Lower leg skin (tissue), 4 donors: ENCODE results near the gene INTS7. TPM values are rescaled to one million over a fixed set of nuclear protein-coding genes. Genes with fewer than 3 reads are reported as not detected.

Experiments
- DNase-seq, 2 donors: peaks; one replicate each; pipeline ENCODE4 v3.0.0-alpha.2; 2019; ENCODE audit warnings: low spot score in 2 of 2
- H3K4me3 ChIP-seq: fragments of 200-600 bp; sonication (generic); 2 replicates; pipeline ENCODE4 v1.5.1; 2017; ENCODE audit warnings: mild to moderate bottlenecking, low read depth; ENCODE audit not compliant: poor library complexity, severe bottlenecking
- CTCF ChIP-seq, 3 donors: fragments of 450-650 bp; IDR thresholded peaks; one replicate each; pipeline ENCODE4 v1.5.1; 2016; ENCODE audit warnings: antibody characterized with exemption in 3 of 3, mild to moderate bottlenecking in 3 of 3, moderate library complexity in 2 of 3
- POLR2A ChIP-seq, 2 donors: fragments of 450-650 bp; IDR thresholded peaks; one replicate each; pipeline ENCODE4 v1.6.1; 2016 to 2017; ENCODE audit warnings: antibody characterized with exemption in 2 of 2, mild to moderate bottlenecking in 1 of 2, moderate library complexity in 1 of 2
- WGBS, 2 donors: methylation state at CpG; one replicate each; pipeline ENCODE4 v1.1.5; 2018; 5-methylcytosine and 5-hydroxymethylcytosine counted together
- intact Hi-C: fragments of 100-400 bp; cut with DNase I; formaldehyde crosslinking; loops from one replicate; pipeline ENCODE4 v1.15.0; 2023; ENCODE audit warnings: low total_unique reads
- total RNA-seq, 4 donors: library from RNA; depleted of rRNA; stranded (reverse); fragments of >200 nt; gene quantifications; one replicate each; pipeline ENCODE4 v1.1.0, GENCODE V29; 2016

Gene INTS7
- total RNA-seq, 4 donors from 2014 or later: 8.5 to 15.5 (median 11.0) TPM

- H3K4me3 ChIP-seq: no peak overlapping the region
- 95 to 96% methylated on average over 2 of the region's 2 CpGs for WGBS, 2 donors
- intact Hi-C loops: no loop called here
- TF ChIP-seq POLR2A (IDR thresholded peaks at IDR 0.05): no peak
- no peak for TF ChIP-seq CTCF (IDR thresholded peaks at IDR 0.05)
- no peak for DNase-seq
These were observed 83.1 kb downstream of the INTS7 start for GRCh38 chr1:211952299-211952698.

GRCh38 chr1:211951856-211952255 lies 83.5 kb downstream of the INTS7 start:
- no peak overlapping the region for H3K4me3 ChIP-seq
- no peak for DNase-seq
- intact Hi-C loops: no loop called here
- TF ChIP-seq POLR2A (IDR thresholded peaks at IDR 0.05): no peak
- no peak for TF ChIP-seq CTCF (IDR thresholded peaks at IDR 0.05)

GRCh38 chr1:211948377-211948776 lies 87.0 kb downstream of the INTS7 start:
- intact Hi-C loops: loop anchor here (5.0 kb wide), 1 partner anchor 246 kb away; no protein-coding TSS in a partner anchor
- no peak for DNase-seq
- WGBS, 2 donors: 95 to 98% methylated on average over 5 of the region's 5 CpGs

GRCh38 chr1:211947396-211948295 lies 87.7 kb downstream of the INTS7 start:
- intact Hi-C loops: loop anchor here (5.0 kb wide), 1 partner anchor 245 kb away; no protein-coding TSS in a partner anchor
- TF ChIP-seq POLR2A (IDR thresholded peaks at IDR 0.05) (no peak), CTCF (IDR thresholded peaks at IDR 0.05) (no peak)
- H3K4me3 ChIP-seq: no peak overlapping the region
- DNase-seq: no peak
- WGBS, 2 donors: 79% methylated on average over 11 of the region's 11 CpGs

More at GRCh38 chr1:211948377-211948776, 87.0 kb downstream of the INTS7 start:
- TF ChIP-seq CTCF (IDR thresholded peaks at IDR 0.05) (no peak), POLR2A (IDR thresholded peaks at IDR 0.05) (no peak)
- H3K4me3 ChIP-seq: no peak overlapping the region

GRCh38 chr1:211944733-211945500 lies 90.4 kb downstream of the INTS7 start:
- DNase-seq: peak in 1 of 2 donors; percentile 38
- TF ChIP-seq CTCF (IDR thresholded peaks at IDR 0.05) (peak in 1 of 3 donors; percentile 24), POLR2A (IDR thresholded peaks at IDR 0.05) (no peak)
- WGBS, 2 donors: 47 to 52% methylated on average over 10 of the region's 10 CpGs
- H3K4me3 ChIP-seq: no peak overlapping the region
- intact Hi-C loops: loop anchor here (5.0 kb wide), 1 partner anchor 243 kb away; no protein-coding TSS in a partner anchor
